Measurements from ENCODE around the gene HBG2.

Gene HBG2

GRCh38 chr11:5275369-5276110, 21.0 kb upstream of the HBG2 start:
- no peak for DNase-seq (ENCODE audit: low read depth)
- TF ChIP-seq CTCF (IDR thresholded peaks at IDR 0.05; ENCODE audit: low read depth, low read length, missing control alignments), result no peak
- in situ Hi-C loops (cut with HindIII; ENCODE audit: low sequenced_read_pairs), result no loop called here
- no peak overlapping the region for H3K4me3 ChIP-seq (ENCODE audit: low read depth, low read length)

GRCh38 chr11:5274395-5274794, 19.8 kb upstream of the HBG2 start:
- no peak overlapping the region for H3K4me3 ChIP-seq (ENCODE audit: low read depth, low read length)
- in situ Hi-C loops (cut with HindIII; ENCODE audit: low sequenced_read_pairs), result no loop called here
- TF ChIP-seq CTCF (IDR thresholded peaks at IDR 0.05; ENCODE audit: low read depth, low read length, missing control alignments), result no peak
- DNase-seq (ENCODE audit: low read depth), result no peak

- no peak for DNase-seq (ENCODE audit: low read depth)
- in situ Hi-C loops (cut with HindIII; ENCODE audit: low sequenced_read_pairs), result no loop called here
- no peak overlapping the region for H3K4me3 ChIP-seq (ENCODE audit: low read depth, low read length)
- TF ChIP-seq CTCF (IDR thresholded peaks at IDR 0.05; ENCODE audit: low read depth, low read length, missing control alignments), result no peak
These were observed 17.9 kb upstream of the HBG2 start for GRCh38 chr11:5272395-5273017.

- in situ Hi-C loops (cut with HindIII; ENCODE audit: low sequenced_read_pairs), result no loop called here
- H3K4me3 ChIP-seq (ENCODE audit: low read depth, low read length), result no peak within 1 kb of the TSS
- no peak for DNase-seq (ENCODE audit: low read depth)
- no peak for TF ChIP-seq CTCF (IDR thresholded peaks at IDR 0.05; ENCODE audit: low read depth, low read length, missing control alignments)
These were observed 15.2 kb upstream of the HBG2 start, which contains the start of gene HBE1 for GRCh38 chr11:5269715-5270147. Gene HBE1 (minus strand): TSS chr11:5269945. CDS start chr11:5269890, 55 bp downstream.

- in situ Hi-C loops (cut with HindIII; ENCODE audit: low sequenced_read_pairs), result no loop called here
- H3K4me3 ChIP-seq (ENCODE audit: low read depth, low read length), result no peak overlapping the region
- TF ChIP-seq CTCF (IDR thresholded peaks at IDR 0.05; ENCODE audit: low read depth, low read length, missing control alignments), result no peak
- no peak for DNase-seq (ENCODE audit: low read depth)
These were observed 12.5 kb upstream of the HBG2 start for GRCh38 chr11:5267033-5267563.

GRCh38 chr11:5266609-5267008, 12.0 kb upstream of the HBG2 start:
- no peak for DNase-seq (ENCODE audit: low read depth)
- in situ Hi-C loops (cut with HindIII; ENCODE audit: low sequenced_read_pairs), result no loop called here
- TF ChIP-seq CTCF (IDR thresholded peaks at IDR 0.05; ENCODE audit: low read depth, low read length, missing control alignments), result no peak
- H3K4me3 ChIP-seq (ENCODE audit: low read depth, low read length), result no peak overlapping the region

Measured in astrocyte of the cerebellum (primary cell).